Right lobe of liver (tissue), 6 donors: ENCODE results near the gene ULBP3. TPM values are rescaled to one million over a fixed set of nuclear protein-coding genes. Genes with fewer than 3 reads are reported as not detected.
"Not testable (repeated sequence)": the region's sequence is repeated elsewhere in the genome, so short reads cannot be mapped to it uniquely, and the experiment has no call there.

Experiments used
- ATAC-seq, 4 donors: fragments of 200-7000 bp; cut with Tn5 transposase; one replicate each; pipeline ENCODE4 v1.9.1; 2020; ENCODE audit warnings: mild to moderate bottlenecking in 4 of 4, moderate library complexity in 4 of 4
- DNase-seq, 3 donors: peaks; one replicate each; pipeline ENCODE4 v3.0.0-alpha.2; 2020
- H3K27ac ChIP-seq, 3 donors: fragments of 200-600 bp; one replicate each; pipeline ENCODE4 v1.8.0; 2022
- H3K27me3 ChIP-seq, 2 donors: fragments of 200-600 bp; one replicate each; pipeline ENCODE4 v1.8.0; 2022
- H3K36me3 ChIP-seq, 4 donors: fragments of 200-600 bp; sonication (generic) in 1 of 4; one replicate each; pipeline versions ENCODE4 v1.5.1 to v1.8.0; 2017 to 2022; ENCODE audit warnings: control low read depth in 1 of 4
- H3K4me1 ChIP-seq, 4 donors: fragments of 200-600 bp; sonication (generic) in 1 of 4; one replicate each; pipeline versions ENCODE4 v1.5.1 to v1.8.0; 2017 to 2022; ENCODE audit warnings: control low read depth in 1 of 4
- H3K4me3 ChIP-seq, 3 donors: fragments of 200-600 bp; one replicate each; pipeline ENCODE4 v1.8.0; 2022
- H3K9me3 ChIP-seq, 4 donors: fragments of 200-600 bp; sonication (generic) in 1 of 4; one replicate each; pipeline versions ENCODE4 v1.5.1 to v1.8.0; 2017 to 2022; ENCODE audit warnings: control low read depth in 1 of 4
- CTCF ChIP-seq, 4 donors: fragments of 200-600 bp in 3 of 4; fragments of 450-650 bp in 1 of 4; IDR thresholded peaks; one replicate each; pipeline versions ENCODE4 v1.5.1 to v1.8.0; 2016 to 2022; ENCODE audit warnings: antibody characterized with exemption in 4 of 4, mild to moderate bottlenecking in 2 of 4
- POLR2A ChIP-seq: fragments of 450-650 bp; IDR thresholded peaks from one replicate; pipeline ENCODE4 v1.6.1; 2017; ENCODE audit warnings: antibody characterized with exemption, mild to moderate bottlenecking
- WGBS: methylation state at CpG from one replicate; pipeline ENCODE4 v1.1.6; 2018; ENCODE audit warnings: low coverage, low lambda C conversion rate; ENCODE audit not compliant: insufficient coverage; ENCODE audit errors: missing lambda C conversion rate; 5-methylcytosine and 5-hydroxymethylcytosine counted together
- intact Hi-C, 2 donors: fragments of 100-400 bp; cut with DNase I; formaldehyde crosslinking; loops; one replicate each; pipeline versions ENCODE4 v1.11.2 to v1.14.1; 2022
- total RNA-seq, 6 experiments: library from RNA; depleted of rRNA in 2 of 6; stranded (reverse); fragments of >200 nt in 2 of 6; fragmentation: NEBNext Ultra II Directional in 3 of 6; extraction: Animal tissue kit (Norgen Biotek cat#: 25700) in 3 of 6; gene quantifications; one replicate each; pipeline versions ENCODE4 v1.1.0 to v1.2.4, GENCODE V29; 2016 to 2023
- donor health status: DM: no; HTN: yes; CAD: no.
- donor health status: DM: no; HTN: no; CAD: no.
- donor health status: DM: no; HTN: no; CAD: no.
- donor health status: DM: no; HTN: yes; CAD: no.
- donor health status: DM: no; HTN: yes; CAD: no.

ULBP3 gene
- total RNA-seq, 6 experiments from 2014 or later, result 0.34 to 1.7 (median 0.89) TPM

DNA sequence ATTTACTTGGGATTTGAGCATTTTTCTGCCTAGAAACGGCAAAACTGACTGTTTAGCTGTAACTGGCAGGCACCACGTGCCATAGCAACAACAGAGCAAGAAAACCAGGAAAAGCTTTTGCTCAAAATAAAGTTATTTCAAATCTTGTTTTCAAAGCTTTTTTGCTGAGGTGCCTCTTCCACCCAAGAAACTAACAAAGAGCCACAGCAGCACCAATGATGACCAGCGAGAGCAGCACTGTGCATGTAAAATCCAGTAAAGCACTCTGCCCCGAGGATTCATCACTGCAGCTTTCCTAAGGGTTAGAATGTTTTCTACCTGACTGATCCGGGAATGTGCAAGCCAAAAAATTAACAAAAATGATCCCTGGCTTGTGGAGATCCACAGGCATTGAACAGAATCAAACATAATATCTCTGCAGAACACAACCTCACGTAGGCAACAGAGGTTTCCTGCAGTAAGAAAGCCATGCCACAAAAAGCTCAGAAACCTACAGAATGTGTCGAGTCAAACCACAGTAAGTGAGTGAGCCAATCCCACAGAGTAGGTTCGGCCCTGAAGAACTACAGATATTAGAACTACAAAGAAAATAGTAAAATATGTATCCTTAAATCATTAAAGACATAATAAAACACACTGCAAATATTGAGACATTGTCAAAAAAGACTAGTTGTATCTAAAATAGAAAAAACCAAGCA lies 7.4 kb upstream of the ULBP3 start:
- WGBS, result 42% methylated on average over 8 of the region's 8 CpGs
- ATAC-seq, result no peak
- no peaks in the 10 kb centered on the region for H3K27me3 ChIP-seq
- H3K9me3 ChIP-seq, result no peaks in the 10 kb centered on the region
- no peak for TF ChIP-seq CTCF (IDR thresholded peaks at IDR 0.05)
- TF ChIP-seq POLR2A, result no peak
- no peak overlapping the region for H3K27ac ChIP-seq
- no peaks in the 10 kb centered on the region for H3K36me3 ChIP-seq
- H3K4me1 ChIP-seq, result no peaks in the 10 kb centered on the region
- no peak for DNase-seq
- no peak overlapping the region for H3K4me3 ChIP-seq
- intact Hi-C loops, result no loop called here

DNA sequence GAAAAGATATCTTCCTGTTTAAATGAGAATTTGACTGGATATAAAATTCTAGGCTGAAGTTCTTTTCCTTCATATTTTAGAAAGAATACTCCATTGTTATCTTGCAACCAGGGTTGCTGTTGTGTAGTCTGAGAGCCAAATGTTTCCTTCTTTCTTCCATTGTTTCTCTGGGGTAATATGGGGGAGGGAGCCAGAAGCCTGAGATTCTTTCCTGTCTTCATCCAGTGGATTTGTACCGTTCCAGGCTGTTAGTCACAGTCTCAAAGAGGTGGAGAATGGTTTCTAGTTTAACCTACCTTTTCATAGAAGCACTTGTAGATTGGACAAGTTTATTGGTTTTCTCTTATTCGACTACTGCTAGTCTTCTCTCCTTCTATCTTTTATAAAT lies 6.1 kb upstream of the ULBP3 start:
- 56% methylated on average over 2 of the region's 2 CpGs for WGBS
- Histone ChIP-seq H3K36me3 (no peaks in the 10 kb centered on the region), H3K4me1 (no peaks in the 10 kb centered on the region), H3K9me3 (no peaks in the 10 kb centered on the region), H3K27ac (no peak overlapping the region), H3K4me3 (no peak overlapping the region), H3K27me3 (no peaks in the 10 kb centered on the region)
- no peak for TF ChIP-seq CTCF (IDR thresholded peaks at IDR 0.05)
- TF ChIP-seq POLR2A, result no peak
- ATAC-seq (no peak), DNase-seq (no peak)
- intact Hi-C loops, result no loop called here

- H3K9me3 ChIP-seq, H3K27ac ChIP-seq, H3K4me1 ChIP-seq, DNase-seq, H3K4me3 ChIP-seq, intact Hi-C loops, H3K27me3 ChIP-seq, H3K36me3 ChIP-seq, ATAC-seq: not testable (repeated sequence)
- WGBS, result 69% methylated on average over 4 of the region's 4 CpGs
Measured at GRCh38 chr6:150074396-150075033, 5.6 kb upstream of the ULBP3 start.

DNA sequence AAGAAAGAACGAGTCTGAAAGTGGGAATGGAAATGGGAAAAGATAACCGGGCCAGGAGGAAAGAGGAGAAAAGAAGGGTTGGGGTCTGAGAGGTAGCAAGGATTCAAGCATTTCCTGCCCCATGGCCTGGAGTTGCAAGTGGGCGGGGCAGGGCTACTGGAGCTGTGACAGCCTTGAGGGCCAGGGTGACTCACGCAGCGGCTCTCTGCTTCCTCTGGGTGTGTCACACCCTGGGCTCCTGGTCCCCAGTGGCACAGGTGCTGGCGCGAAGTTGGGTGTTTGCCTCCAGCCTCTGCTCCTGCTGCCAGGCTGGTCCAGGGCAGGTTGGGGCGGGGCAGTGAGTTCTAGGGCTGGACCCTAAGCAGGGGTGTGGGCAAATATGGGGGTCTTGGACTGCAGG lies 3.3 kb upstream of the ULBP3 start:
- no peak overlapping the region for H3K27ac ChIP-seq

More for the DNA sequence above, 3.3 kb upstream of the ULBP3 start:
- no peak for TF ChIP-seq CTCF (IDR thresholded peaks at IDR 0.05)
- no peak for TF ChIP-seq POLR2A
- 40% methylated on average over 5 of the region's 8 CpGs for WGBS
- Histone ChIP-seq H3K4me1 (no peaks in the 10 kb centered on the region), H3K4me3 (no peak overlapping the region), H3K9me3 (no peaks in the 10 kb centered on the region), H3K27me3 (no peaks in the 10 kb centered on the region), H3K36me3 (no peaks in the 10 kb centered on the region)
- DNase-seq (peak in 1 of 3 donors; percentile 72), ATAC-seq (peak in 1 of 4 donors; percentile 42)
- intact Hi-C loops, result no loop called here
